ENCODE data around the gene UBE2J2. TPM values are rescaled to one million over a fixed set of nuclear protein-coding genes. Genes with fewer than 3 reads are reported as not detected.

The UBE2J2 gene
- total RNA-seq, 1 experiment from 2014 or later, result 54.2 TPM

DNA sequence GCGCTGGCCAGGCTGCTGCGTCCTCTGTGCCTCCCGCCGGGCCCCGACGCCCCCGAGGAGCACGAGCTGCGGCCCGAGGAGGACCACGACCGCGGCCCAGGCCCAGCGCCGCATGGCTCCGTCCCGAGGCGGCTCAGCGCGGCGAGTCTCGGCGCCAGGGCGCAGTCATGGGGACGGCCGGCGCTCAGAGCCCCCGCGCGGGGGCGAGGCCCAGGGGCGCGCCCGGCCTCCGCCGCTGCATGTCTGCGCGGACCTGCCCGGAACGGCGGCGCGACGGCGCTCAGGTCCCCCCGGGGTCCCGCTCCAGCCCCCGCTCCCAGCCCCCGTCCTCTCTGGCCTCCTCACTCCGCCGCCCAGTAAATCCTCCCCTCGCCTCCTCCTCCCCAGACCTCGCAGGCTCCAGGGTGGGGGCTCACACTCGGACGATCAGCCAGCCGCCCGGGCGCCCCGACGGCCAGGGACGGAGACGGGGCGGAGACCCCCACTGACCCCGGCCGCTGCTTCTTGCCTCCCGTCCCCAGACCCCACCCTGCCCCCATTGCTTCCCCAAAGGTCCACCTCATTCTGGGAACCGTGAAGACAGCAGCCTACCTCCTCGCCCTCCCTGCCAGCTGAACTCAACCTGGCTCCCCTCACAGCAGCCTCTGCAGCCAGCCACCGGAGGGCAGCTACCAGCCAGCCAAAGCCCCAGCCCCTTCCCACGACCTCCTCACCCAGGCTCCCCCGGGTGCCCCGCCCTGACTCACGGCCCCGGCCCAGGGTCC, 26.9 kb downstream of the UBE2J2 start, which contains the start of gene C1QTNF12:
C1QTNF12 (minus strand) TSS at position 146 of the 764 bp plus-strand sequence; CDS start at position 114, 32 bp downstream.
- H3K79me2 ChIP-seq (ENCODE audit: low read depth), result no peaks in the 10 kb centered on the region

DNA sequence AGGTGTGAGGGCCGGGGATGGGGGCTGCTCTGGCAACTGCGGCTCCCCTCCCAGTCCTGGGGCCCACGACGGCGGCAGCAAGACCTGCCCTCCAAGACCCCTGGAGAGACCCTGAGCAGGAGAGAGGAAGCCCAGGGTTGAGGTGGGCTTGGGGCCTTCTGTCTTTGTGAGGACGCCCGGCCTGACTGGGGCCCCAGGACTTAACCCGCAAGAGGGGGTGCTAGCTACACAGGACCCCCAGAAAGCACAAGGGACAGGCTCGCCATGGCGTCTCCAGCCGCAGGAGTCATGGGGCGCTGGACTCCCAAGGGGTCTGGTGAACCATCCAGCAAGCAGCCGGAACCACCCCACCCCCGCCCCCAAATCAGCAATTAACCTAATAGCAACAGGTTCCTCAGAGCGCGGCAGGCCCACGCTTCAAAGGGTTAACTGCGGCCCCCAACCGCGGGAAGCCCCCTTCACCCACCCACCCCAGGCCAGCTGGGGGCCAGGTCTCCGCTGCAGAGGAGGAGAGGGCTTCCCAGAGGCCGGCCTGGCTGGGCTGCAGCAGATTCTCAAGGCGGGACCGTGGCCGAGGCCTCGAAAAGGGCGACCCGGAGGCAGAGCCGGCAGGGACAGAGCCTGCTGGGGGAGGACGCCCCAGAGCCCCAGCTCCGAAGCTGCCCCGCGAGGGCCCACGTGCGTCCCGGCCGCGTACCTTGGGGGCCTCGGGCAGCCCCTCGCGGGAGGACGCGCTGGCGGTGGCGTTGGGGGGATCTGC, 27.7 kb downstream of the UBE2J2 start:
- CTCF ChIA-PET, result no interaction called here
- H3K4me3 ChIP-seq, result no peak overlapping the region
- peaks cover 6% of the 10 kb centered on the region; the same call in 1 of the 2 replicates for H3F3A ChIP-seq (ENCODE audit: insufficient read depth, low read depth)
- TF ChIP-seq, protein P1, sequence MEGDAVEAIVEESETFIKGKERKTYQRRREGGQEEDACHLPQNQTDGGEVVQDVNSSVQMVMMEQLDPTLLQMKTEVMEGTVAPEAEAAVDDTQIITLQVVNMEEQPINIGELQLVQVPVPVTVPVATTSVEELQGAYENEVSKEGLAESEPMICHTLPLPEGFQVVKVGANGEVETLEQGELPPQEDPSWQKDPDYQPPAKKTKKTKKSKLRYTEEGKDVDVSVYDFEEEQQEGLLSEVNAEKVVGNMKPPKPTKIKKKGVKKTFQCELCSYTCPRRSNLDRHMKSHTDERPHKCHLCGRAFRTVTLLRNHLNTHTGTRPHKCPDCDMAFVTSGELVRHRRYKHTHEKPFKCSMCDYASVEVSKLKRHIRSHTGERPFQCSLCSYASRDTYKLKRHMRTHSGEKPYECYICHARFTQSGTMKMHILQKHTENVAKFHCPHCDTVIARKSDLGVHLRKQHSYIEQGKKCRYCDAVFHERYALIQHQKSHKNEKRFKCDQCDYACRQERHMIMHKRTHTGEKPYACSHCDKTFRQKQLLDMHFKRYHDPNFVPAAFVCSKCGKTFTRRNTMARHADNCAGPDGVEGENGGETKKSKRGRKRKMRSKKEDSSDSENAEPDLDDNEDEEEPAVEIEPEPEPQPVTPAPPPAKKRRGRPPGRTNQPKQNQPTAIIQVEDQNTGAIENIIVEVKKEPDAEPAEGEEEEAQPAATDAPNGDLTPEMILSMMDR (conservative IDR thresholded peaks at IDR 0.05), result no peak
- TF ChIP-seq EZH2 (IDR thresholded peaks at IDR 0.05; ENCODE audit: low read depth), result no peak
- H3K4me1 ChIP-seq (replicated peaks; ENCODE audit: insufficient read depth), result no peaks in the 10 kb centered on the region
- no peak overlapping the region for H2AFZ ChIP-seq
- H3K36me3 ChIP-seq (ENCODE audit: low read depth), result no peaks in the 10 kb centered on the region
- intact Hi-C loops (cut with micrococcal nuclease; ENCODE audit: unreplicated experiment), result no loop called here
- no peaks in the 10 kb centered on the region for H3K9me2 ChIP-seq (ENCODE audit: insufficient read depth)
- DNase-seq, result no peak
- no TSS peak for BruUV-seq (replicated peaks)
- H3K27ac ChIP-seq, result no peak overlapping the region
- no peaks in the 10 kb centered on the region for H3K9me3 ChIP-seq (ENCODE audit: insufficient read depth, low read depth)
- H3K79me2 ChIP-seq (ENCODE audit: low read depth), result no peaks in the 10 kb centered on the region
- POLR2A ChIA-PET (ENCODE audit: unreplicated experiment), result no interaction called here
- no peak overlapping the region for H3K4me2 ChIP-seq
- H3K27me3 ChIP-seq (ENCODE audit: insufficient read depth, low read depth), result no peaks in the 10 kb centered on the region
- no peaks in the 10 kb centered on the region for H4K20me1 ChIP-seq (ENCODE audit: insufficient read depth)

More for the DNA sequence above, 26.9 kb downstream of the UBE2J2 start, which contains the start of gene C1QTNF12:
- POLR2A ChIA-PET (ENCODE audit: unreplicated experiment), result no interaction called here
- no peaks in the 10 kb centered on the region for H3K9me3 ChIP-seq (ENCODE audit: insufficient read depth, low read depth)
- H3K27me3 ChIP-seq (ENCODE audit: insufficient read depth, low read depth), result no peaks in the 10 kb centered on the region
- peaks cover 8% of the 10 kb centered on the region; the same call in 1 of the 2 replicates for H3F3A ChIP-seq (ENCODE audit: insufficient read depth, low read depth)
- H3K36me3 ChIP-seq (ENCODE audit: low read depth), result no peaks in the 10 kb centered on the region
- no peak within 1 kb of the TSS for H2AFZ ChIP-seq
- no peak within 1 kb of the TSS for H3K4me2 ChIP-seq
- CTCF ChIA-PET, result no interaction called here
- H3K27ac ChIP-seq, result no peak within 1 kb of the TSS
- DNase-seq, result no peak
- TF ChIP-seq EZH2 (IDR thresholded peaks at IDR 0.05; ENCODE audit: low read depth), result no peak
- TF ChIP-seq, protein P1 (conservative IDR thresholded peaks at IDR 0.05), result no peak
- no peaks in the 10 kb centered on the region for H3K9me2 ChIP-seq (ENCODE audit: insufficient read depth)
- H4K20me1 ChIP-seq (ENCODE audit: insufficient read depth), result no peaks in the 10 kb centered on the region
- no peak within 1 kb of the TSS for H3K4me3 ChIP-seq
- intact Hi-C loops (cut with micrococcal nuclease; ENCODE audit: unreplicated experiment), result no loop called here
- BruUV-seq (replicated peaks), result no TSS peak
- H3K4me1 ChIP-seq (replicated peaks; ENCODE audit: insufficient read depth), result no peaks in the 10 kb centered on the region

DNA sequence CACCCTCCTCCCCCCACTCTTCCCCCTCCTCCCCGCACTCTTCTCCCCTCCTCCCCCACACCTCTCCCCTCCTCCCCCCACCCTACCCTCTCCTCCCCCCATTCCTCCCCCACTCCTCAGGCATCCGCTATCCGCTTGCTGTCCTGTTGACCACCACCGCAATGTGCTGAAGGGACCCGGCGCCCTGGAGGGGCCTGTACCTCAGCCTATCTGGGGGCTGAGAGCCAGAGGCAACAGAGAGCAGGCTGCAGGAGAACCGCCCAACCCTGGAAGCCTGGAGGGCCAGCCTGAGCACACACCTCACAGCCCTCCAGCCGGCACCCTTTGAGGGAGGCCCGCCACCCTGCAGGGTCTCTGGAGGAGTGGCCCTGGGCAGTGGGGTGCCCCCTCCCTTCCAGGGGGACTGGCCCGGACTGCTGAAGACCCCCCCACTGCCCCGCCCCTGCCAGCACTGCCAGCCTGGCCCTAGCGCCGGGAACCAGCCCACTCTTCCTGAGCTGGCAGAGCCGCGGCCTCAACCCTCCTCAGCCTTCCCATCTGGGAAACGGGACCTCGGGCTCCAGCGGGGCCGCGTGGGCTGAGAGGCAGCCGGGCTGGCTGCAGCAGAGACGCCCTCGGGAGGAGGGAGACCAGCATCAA, 28.4 kb downstream of the UBE2J2 start:
- POLR2A ChIA-PET (ENCODE audit: unreplicated experiment), result no interaction called here
- no peaks in the 10 kb centered on the region for H3K4me1 ChIP-seq (replicated peaks; ENCODE audit: insufficient read depth)
- H4K20me1 ChIP-seq (ENCODE audit: insufficient read depth), result no peaks in the 10 kb centered on the region
- H3F3A ChIP-seq (ENCODE audit: insufficient read depth, low read depth), result no peaks in the 10 kb centered on the region
- CTCF ChIA-PET, result no interaction called here
- intact Hi-C loops (cut with micrococcal nuclease; ENCODE audit: unreplicated experiment), result no loop called here
- H3K27ac ChIP-seq, result no peak overlapping the region
- H3K79me2 ChIP-seq (ENCODE audit: low read depth), result no peaks in the 10 kb centered on the region
- DNase-seq, result no peak
- no peak for TF ChIP-seq EZH2 (IDR thresholded peaks at IDR 0.05; ENCODE audit: low read depth)
- TF ChIP-seq, protein P1 (conservative IDR thresholded peaks at IDR 0.05), result no peak
- no TSS peak for BruUV-seq (replicated peaks)
- H3K36me3 ChIP-seq (ENCODE audit: low read depth), result no peaks in the 10 kb centered on the region
- no peaks in the 10 kb centered on the region for H3K27me3 ChIP-seq (ENCODE audit: insufficient read depth, low read depth)
- H3K4me3 ChIP-seq, result no peak overlapping the region
- no peaks in the 10 kb centered on the region for H3K9me2 ChIP-seq (ENCODE audit: insufficient read depth)
- H3K9me3 ChIP-seq (ENCODE audit: insufficient read depth, low read depth), result no peaks in the 10 kb centered on the region
- H3K4me2 ChIP-seq, result no peak overlapping the region
- H2AFZ ChIP-seq, result no peak overlapping the region

Data from PC-9 (cell line).